Dermis blood vessel endothelial cell (primary cell): ENCODE results near the gene WFS1. TPM values are rescaled to one million over a fixed set of nuclear protein-coding genes. Genes with fewer than 3 reads are reported as not detected.

Experiments used
- DNase-seq: peaks from one replicate; pipeline ENCODE4 v3.0.0; 2010
- total RNA-seq: library from RNA; depleted of rRNA; stranded (reverse); fragments of >200 nt; gene quantifications from 2 replicates; pipeline ENCODE4 v1.2.3, GENCODE V29; 2014

WFS1 gene
- total RNA-seq, 1 donor from 2014 or later, result 74.7 TPM

DNA sequence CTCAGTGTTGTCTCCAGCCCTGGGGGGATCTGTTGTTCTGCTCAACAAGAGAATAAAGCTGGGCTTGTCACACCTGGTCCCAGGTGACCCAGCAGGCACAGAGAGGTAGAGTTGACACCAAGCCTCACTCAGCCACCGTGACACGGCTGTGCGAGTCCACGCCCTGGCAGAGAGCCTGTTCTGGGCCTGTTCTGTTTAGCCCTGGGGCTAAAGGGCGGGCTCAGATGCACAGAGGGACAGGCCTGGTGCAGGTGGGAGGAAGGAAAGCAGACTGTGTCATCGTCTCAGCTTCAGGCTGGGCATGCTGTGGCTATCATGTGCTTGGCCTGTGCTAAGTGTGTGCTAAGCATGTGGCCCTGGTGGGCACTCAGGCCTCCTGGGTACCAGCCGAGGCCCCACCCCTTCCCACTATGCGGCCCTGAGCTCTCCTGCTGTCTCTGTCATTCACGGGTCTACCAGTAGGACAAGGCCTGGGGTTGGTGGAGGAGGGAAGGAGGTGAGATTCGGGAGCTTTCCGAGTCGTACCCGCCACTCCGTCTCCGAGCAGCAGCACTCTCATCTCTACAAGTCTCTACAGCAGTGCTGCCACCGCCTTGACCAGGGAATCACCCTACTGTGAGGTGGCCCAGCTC is 10.8 kb downstream of the WFS1 start:
- no peak for DNase-seq

DNA sequence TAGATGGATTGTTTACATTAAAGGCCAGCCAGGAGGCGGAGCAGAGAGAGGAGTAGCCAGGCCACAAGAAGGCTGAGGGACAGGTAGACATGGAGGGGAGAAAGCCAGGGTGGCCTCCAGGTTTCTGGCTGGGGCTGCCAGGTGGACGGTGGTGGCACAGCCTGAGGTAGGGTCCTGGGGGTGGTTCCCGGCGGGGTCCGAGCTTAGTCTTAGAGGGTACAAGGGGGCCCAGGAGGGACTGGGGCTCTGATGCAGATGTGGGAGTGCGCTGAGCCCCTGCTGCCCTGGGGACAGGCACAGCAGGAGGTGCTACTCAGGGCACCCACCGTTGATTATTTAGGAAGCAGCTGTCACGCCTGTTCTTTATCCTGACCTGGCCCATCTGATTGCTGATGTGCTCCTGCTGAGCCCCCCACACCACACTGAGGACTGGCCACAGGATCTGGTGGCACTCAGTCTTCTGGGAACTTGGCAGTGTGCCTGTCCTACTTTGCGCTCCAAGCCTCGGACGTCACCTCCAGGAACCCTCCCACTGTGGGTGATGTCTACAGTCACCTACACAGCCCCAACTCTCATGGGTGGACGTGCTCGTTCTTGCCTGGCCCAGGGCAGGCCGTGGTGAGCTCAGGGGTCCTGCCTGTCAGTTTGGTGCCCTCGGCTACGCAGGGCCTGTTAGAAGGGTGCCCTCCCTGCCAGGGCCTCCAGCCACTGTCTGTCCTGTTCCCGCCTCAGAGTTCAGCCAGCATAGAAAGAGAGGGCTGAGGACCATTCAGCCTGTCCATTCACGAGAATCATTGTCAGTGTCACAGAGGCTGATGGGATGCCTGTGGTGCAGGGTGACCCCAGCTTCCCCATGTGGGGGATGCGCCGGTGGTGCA is 12.0 kb downstream of the WFS1 start:
- no peak for DNase-seq

DNA sequence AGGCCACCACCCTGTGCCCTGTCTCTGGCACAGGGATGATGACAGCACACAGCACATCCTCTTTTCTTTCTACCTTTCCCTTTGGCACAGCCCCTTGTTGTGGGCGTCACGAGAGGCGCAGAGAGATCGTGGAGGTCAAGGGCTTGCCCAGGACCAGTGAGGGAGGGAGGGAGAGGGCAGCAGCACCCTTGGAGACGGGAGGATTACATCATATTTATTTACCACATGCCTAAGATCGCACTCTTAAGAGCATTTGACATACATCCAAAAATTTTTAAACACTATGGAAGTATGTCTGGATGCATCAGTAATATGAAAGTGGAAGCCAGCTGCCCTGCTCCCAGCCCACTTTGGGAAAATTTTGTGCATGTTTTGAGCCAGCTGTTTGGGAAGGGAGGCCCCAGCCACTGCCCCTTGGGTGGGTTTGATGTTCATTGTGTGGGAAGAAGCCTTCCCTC is 12.7 kb downstream of the WFS1 start:
- no peak for DNase-seq

DNA sequence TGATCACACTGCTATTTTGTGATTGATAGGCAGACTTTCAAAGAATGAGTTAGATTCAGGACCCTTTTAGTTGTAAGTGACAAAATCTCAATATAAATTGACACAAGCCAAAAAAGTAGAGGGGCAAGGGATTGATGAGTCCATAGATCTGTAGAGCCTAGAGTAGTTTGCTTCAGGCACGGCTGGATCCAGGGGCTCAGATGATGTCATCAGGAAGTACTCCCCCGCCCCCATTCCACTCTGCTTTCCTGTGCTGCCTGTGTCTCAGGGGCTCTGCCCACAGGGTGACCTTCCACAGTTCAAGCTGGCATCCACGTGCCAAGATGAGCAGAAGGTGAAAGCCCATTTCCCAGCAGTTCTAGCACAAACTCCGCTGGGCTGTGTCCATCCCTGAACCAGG is 13.6 kb downstream of the WFS1 start:
- peak; percentile 33 for DNase-seq

DNA sequence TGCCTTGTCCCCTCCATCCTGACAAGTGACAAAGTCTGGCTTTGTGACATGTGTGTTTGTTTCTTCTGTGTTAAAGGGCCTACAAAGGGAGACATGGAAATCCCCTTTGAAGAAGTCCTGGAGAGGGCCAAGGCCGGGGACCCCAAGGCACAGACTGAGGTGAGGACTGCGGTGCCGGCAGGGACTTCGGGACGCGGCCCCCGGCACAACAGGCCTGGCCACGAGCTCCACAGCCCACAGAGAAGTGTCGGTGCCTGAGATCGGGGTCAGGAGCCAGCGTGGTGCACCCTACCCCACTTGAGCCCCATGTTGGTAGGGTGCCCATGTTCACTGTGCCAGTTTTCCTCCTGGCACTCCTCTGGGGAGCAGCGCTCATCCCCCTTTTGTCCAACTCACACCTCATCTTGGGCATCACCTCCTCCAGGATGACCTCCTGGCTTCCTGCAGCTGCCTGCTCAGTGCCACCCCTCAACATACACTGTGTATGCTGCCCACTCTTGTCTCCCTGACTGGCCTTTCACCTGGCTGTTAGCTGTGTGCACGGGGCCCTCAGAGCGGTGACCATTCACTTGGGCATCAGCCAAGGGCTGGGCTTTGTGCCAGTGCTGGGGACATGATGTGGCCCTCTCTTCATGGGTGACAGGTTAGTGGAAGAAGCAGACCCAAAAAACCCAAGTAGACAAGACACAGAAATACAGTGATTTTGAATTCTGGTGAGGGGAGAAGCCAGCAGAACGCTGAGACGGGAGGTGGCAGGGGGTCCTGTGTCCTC is 17.6 kb downstream of the WFS1 start:
- no peak for DNase-seq

DNA sequence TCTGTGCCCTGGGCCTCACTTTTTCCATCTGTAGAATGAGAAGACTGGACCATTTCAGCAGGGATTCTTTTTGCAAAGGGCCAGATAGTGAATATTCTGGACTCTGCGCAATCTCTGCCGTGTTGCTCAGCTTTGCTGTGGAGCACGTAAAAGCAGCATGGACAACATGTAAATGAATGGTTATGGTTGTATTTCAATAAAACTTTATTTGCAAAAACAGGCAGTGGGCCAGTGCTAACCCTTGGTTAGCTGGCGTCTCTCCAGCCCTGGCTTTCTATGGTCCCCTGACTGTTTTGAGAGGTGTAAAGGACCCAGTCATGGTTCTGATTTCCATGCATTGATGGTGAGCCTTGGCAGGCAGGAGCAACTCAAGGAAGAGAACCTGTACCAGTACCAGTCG is 18.7 kb downstream of the WFS1 start:
- DNase-seq, result no peak

DNA sequence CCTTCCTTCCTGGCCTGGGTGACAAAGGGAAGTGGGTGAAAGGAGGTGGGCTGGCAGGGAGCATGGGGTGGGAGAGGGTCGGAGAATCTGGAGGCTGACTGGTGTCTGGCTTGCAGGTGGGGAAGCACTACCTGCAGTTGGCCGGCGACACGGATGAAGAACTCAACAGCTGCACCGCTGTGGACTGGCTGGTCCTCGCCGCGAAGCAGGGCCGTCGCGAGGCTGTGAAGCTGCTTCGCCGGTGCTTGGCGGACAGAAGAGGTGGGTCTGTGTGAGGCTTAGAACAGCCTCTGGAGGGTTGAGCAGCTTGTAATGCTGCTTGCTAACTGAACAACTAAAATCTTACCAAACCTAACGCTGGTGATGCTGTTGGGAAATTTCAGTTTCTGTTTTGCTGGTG is 19.2 kb downstream of the WFS1 start:
- DNase-seq, result no peak

DNA sequence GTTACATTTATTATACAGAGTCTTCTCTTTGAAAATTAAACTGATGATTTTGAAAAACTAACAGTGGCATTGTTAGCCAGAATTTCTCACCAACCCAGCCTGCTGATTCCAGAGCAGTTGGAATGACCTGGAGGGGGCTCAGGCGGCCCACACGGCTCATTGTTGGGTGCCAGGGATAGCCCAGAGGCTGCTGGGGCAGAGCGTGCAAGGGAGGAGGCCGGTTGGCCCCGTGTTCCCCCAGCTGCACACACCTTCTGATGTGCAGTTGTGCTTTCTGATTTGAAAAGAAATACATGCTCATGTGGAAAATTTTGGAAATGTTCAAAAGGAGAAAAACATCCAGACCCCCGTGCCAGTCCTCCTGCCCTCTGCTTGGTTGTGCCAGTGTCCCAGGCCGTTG is 20.6 kb downstream of the WFS1 start:
- DNase-seq, result no peak

DNA sequence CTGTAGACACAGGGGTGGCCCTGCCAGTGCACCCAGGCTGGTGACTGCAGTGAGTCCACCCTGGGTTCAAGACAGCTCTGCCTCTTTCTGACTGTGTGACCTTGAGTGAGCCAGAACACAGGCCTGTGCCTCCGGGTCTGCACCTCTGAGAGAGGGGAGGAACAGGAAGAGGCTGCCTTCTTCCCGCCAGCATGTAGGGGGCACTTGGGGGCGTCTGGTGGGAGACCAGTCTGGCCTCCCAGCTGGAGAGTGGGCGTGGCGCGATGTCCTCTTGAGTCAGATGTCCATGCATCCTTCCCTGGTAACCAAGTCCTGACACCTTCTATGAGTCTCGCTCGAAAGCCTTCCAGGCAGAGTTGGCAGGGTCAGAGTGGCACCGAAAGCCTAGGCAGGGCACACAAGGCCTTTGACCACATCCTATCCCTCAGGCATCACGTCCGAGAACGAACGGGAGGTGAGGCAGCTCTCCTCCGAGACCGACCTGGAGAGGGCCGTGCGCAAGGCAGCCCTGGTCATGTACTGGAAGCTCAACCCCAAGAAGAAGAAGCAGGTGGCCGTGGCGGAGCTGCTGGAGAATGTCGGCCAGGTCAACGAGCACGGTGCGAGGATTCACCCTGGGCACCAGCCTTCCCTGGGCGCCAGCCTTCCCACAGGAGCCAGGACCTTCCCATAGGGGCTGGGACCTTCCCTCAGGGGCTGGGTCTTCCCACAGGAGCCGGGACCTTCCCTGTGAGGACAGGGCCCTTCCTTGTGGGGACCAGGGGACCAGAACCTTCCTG is 21.3 kb downstream of the WFS1 start:
- DNase-seq, result no peak

DNA sequence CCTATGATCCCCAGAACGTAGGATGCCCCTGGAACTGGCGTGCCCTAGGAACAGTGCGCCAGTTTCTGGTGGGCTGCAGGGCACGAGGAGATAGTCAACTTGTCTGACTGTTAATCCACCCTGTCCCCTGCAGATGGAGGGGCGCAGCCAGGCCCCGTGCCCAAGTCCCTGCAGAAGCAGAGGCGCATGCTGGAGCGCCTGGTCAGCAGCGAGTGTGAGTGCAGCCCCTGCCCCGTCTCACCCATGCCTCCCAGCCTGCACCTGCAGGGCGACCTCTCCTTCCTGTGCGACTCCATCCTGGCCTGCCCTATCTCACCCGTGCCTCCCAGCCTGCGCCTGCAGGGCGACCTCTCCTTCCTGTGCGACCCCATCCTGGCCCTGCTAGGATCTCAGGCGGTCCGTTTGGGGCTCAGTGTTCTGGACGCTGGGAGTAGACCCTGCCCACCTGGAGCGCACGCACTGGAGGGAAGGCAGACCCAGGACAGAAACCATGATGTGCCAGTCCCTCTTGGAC is 22.2 kb downstream of the WFS1 start:
- DNase-seq, result peak; percentile 44

DNA sequence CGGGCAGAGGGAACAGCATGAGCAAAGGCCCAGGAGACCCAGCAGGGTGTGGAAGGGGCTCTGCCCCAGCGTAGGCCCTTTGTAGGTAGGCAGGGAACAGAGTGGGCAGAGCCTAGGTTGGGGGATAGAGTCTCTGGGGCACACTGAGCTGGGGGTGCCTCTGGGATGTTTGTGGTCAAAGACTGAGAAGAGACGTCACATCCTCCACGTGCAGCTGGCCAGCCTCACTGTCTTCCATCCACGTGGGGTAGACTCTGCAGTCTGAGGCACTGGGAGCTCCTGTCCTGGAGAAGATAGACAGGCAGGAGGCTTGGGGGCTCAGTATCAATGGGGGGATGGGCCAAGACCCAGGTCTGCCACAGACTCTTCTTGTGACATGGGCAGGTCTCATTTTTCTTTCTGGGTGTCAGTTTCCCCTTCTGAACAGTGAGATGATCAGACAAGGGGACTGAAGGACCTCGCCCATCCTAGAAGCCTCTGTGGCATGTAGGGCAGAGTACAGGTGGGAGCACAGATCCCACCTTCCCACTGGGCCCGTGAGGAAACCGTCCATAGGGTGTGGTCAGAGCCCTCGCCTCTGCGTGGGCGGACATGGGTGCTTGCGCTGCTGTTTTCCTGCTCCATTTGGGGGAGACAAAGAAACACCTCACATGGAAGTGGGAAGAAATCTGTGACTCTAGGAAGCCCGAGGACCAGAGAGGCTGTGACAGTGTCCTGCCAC is 22.9 kb downstream of the WFS1 start:
- DNase-seq, result no peak

DNA sequence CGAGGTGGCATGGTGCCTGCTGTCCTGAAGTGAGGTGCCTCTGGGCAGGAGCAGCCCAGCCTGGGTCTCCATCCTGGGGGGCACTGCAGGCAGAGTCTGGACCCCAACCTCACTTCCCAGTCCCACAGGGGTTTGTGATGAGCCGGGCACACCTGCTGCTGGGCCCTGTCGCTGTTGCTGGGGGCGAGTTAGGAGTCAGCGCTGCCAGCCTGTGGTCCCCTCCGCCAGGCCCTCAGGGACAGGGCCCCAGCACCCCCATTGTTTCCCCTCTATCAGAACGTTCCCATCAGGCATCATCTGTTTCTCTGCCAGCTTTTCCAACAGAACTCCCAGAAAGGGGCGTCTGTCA is 23.4 kb downstream of the WFS1 start:
- DNase-seq, result no peak

DNA sequence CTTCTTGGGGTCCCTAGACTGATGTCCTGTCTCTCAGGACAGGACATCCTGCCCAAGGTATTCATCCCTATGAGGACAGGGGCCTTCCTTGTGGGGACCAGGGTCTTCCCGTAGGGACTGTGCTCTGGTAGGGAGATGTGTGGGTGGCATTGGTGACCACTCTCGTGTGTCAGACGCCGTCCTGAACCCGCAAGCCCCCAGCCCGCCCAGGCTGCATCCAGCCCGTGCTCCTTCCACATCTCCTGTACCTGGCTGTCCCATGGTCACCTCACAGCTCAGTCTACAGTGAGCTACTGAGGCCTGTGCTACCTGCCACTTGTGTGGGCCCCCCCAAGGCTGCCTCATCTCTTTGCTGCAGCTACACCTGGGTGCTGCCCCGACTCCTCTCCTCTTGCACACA is 24.0 kb downstream of the WFS1 start:
- no peak for DNase-seq

DNA sequence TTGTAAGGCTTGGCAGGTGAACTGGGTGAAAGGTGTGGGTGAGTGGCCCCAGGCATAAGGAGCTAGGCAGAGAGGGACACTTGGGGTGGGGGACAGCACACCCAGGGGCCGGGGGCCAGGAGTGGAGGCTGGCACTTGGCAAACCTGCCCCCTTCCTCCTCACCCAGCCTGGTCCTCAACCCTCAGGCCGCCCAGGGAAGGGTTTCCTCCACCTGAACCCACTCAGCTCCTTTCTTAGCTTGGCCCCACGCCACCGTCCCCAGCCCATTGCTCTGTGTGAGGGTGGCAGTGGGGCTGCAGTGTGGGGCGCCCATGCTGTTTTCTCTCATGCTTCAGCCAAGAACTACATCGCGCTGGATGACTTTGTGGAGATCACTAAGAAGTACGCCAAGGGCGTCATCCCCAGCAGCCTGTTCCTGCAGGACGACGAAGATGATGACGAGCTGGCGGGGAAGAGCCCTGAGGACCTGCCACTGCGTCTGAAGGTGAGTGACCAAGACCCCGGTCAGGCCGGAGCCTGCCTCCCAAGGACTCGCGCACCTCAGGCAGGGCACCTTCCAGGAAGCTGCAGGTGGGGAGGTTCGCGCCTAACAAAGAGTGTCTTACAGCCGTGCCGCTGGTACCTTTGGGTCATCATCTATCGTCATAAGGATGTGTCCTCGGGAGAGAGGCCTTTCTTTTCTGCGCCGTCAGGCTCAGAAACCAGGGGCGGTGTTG is 25.2 kb downstream of the WFS1 start:
- no peak for DNase-seq

DNA sequence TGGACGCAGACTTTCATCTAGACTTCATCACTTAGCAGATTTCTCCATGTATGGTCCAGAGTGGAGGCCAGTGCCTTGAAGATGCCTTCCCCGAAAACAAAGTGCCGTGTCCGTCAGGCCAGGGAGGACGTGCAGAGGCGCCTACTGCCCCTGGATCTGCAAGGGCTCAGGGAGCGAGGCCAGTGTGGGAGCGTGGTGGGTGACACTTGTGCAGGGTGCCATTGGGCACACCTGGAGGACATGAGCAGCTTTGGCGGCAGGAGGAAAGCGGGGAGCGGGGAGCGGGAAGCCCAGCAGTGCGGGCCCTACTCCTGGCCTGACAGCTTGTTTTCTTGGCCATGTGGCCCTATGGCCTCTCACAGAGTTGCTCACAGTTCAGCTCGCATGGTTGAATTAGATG is 25.8 kb downstream of the WFS1 start:
- DNase-seq, result no peak

DNA sequence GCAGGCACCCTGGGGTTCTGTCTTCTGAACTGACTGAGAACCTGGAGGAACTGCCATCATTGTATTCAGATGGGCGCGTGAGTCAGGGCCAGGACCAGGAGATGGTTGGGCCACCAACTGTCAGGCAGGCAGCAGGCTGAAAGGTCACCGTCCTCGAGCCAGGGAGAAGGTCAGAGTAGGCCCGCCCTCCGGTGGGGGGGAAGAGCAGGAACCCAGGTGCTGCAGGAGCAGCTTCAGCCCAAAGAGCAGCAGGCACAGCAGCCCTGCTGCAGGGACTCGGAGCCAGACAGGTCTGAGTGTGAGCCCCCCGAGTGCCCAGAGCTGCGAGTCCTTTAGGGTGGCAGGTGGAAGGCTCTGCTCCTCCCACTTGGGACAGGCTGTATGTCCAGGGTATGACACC is 26.4 kb downstream of the WFS1 start:
- DNase-seq, result no peak

DNA sequence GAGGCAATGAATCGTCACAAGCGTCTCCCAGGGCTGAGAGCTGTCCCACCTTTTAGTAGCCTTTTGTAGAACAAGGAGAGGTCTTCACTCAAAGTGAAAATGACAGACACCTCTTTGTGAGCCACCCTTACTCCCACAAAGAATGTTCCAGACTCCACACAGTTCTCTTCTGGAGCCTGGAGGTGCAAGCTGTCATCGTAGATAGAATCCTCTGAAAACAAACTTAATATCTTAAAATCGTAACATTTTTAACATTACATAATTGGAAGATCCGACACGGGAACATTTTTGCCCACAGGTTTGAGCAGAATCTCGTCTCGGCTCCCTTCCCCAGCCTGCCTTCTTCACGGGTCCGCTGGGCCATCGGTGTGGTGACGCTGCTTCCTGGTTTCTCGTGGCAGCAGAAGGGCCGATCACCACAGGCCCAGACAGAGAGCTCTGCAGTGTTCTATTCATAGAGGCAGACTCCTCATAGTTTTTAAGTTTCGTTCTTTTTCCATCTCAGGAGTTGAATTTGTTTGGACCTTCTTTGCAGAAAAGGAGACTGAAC is 27.7 kb downstream of the WFS1 start:
- no peak for DNase-seq

DNA sequence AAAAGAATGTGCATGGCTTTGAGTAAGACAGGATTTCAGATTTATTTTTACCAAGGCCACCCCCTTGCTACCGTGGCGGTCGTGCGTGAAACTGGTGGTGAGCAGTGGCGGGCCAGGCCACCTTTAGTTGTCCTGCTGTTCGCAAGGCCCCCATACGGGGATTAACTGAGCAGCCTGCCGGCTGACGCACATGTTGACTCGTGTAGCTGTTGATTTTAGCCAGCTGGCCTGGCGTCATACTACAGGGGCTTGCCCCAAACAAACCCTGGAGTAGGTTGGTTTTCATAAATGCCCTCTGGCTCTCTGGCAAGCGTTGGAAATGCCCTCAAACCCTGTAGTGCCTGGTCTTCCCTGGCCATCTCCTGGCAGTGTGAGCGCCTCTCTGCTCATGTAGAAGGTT is 28.4 kb downstream of the WFS1 start:
- no peak for DNase-seq

DNA sequence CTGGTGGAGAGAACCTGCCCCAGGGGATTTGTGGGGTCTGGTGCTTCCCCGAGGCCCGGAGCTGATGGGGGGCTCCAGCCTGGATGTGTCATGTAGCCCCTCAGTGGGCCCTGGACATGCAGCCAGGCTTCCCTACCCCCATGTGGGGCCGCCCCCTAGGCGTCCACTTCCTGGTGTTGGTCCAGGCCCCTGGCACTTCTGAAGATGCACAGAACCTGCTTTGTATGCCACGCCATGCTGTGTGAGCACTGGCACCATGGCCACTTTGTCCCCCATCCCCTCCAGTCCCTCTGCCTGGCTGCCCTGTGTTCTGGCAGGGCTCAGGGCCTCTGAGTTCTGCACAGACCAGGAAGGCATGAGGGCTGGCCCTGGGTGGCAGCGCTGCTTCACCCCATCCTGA is 29.2 kb downstream of the WFS1 start:
- no peak for DNase-seq

DNA sequence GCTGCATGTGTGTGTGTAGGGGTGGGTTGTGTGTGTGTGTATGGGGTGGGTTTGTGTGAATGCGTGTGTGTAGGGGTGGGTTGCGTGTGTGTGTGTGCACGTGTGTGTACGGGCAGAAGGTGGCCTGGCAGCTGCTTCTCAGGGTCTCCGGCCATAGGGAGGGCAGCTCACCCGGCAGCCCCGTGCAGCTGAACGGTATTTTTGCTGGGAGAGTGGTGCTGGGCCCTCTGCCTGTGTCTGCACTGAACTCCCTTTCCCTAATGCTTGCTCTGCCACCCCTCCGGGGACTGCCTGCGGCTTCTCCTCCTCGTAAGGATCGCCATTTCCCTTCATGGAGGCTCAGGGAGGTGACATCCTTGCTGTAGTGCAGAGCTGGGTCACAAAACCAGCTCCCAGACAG is 30.2 kb downstream of the WFS1 start:
- no peak for DNase-seq

DNA sequence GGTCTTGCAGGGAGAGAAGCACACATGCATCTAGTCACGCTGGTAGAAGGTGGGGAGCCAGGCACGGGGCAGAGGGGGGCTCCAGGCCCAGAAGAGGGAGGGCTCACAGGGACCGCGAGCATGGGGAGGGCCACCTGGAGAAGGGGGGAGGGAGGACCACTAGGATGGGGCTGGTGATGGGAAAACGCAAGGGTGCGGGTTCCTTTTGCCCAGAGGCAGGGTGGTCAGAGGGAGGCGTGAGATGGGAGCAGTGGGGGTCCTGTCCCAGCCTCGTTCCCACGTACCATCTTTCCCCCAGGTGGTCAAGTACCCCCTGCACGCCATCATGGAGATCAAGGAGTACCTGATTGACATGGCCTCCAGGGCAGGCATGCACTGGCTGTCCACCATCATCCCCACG is 30.7 kb downstream of the WFS1 start:
- DNase-seq, result no peak
